ENCODE measurements around the gene MFAP2. TPM values are rescaled to one million over a fixed set of nuclear protein-coding genes. Genes with fewer than 3 reads are reported as not detected.

Gene MFAP2
- total RNA-seq, 1 experiment from 2014 or later: 141 TPM

GRCh38 chr1:17021896-17022295 is 41.5 kb upstream of the MFAP2 start:
- DNase-seq (ENCODE audit: low spot score): no peak
- Mint-ChIP-seq H3K27ac (no peak overlapping the region), H3K27me3 (ENCODE audit: low read depth) (no peaks in the 10 kb centered on the region), H3K9me3 (no peaks in the 10 kb centered on the region), H3K4me3 (no peak overlapping the region), H3K36me3 (peaks cover 72% of the 10 kb centered on the region), H3K4me1 (no peaks in the 10 kb centered on the region)
- no peak for TF ChIP-seq GABPB1 (CRISPR knock-in tag; IDR thresholded peaks at IDR 0.05)
- TF ChIP-seq EMX1 (CRISPR knock-in tag; IDR thresholded peaks at IDR 0.05): no peak
- TF ChIP-seq KAT7 (CRISPR knock-in tag; IDR thresholded peaks at IDR 0.05; ENCODE audit: borderline replicate concordance): no peak
- no peak for TF ChIP-seq MYBL2 (CRISPR knock-in tag; IDR thresholded peaks at IDR 0.05)
- no peak for TF ChIP-seq FOXK1 (CRISPR knock-in tag; IDR thresholded peaks at IDR 0.05)
- no peak for TF ChIP-seq RORB (CRISPR knock-in tag; IDR thresholded peaks at IDR 0.05)
- TF ChIP-seq CBFB (CRISPR knock-in tag; IDR thresholded peaks at IDR 0.05; ENCODE audit: low read depth): no peak
- TF ChIP-seq ETV6 (CRISPR knock-in tag; IDR thresholded peaks at IDR 0.05): no peak
- TF ChIP-seq GRHL2 (CRISPR knock-in tag; IDR thresholded peaks at IDR 0.05; ENCODE audit: insufficient replicate concordance, severe bottlenecking): no peak
- no peak for TF ChIP-seq ZNF263 (CRISPR knock-in tag; IDR thresholded peaks at IDR 0.05; ENCODE audit: low read depth)
- no peak for TF ChIP-seq OVOL2 (CRISPR knock-in tag; IDR thresholded peaks at IDR 0.05; ENCODE audit: borderline replicate concordance)
- TF ChIP-seq RELA (CRISPR knock-in tag; IDR thresholded peaks at IDR 0.05; ENCODE audit: borderline replicate concordance): no peak
- POLR2A ChIA-PET: interaction anchor here (1.0 kb wide), 1 partner anchor 15 kb away, joined by 3 read pairs; no protein-coding TSS in a partner anchor
- CTCF ChIA-PET: interaction anchor here (1.7 to 3.2 kb wide), 2 partner anchors 35 to 70 kb away, joined by 4 to 14 read pairs; no protein-coding TSS in a partner anchor
- no peak for ATAC-seq

GRCh38 chr1:17020502-17020901 is 40.1 kb upstream of the MFAP2 start:
- Mint-ChIP-seq H3K27ac (no peak overlapping the region), H3K4me3 (no peak overlapping the region), H3K36me3 (peaks cover 69% of the 10 kb centered on the region), H3K27me3 (ENCODE audit: low read depth) (no peaks in the 10 kb centered on the region), H3K4me1 (peaks cover 10% of the 10 kb centered on the region), H3K9me3 (no peaks in the 10 kb centered on the region)
- CTCF ChIA-PET: interaction anchor here (1.1 kb wide), 1 partner anchor 34 kb away, joined by 3 read pairs; no protein-coding TSS in a partner anchor
- DNase-seq (ENCODE audit: low spot score) (no peak), ATAC-seq (no peak)
- no peak for TF ChIP-seq E2F1 (CRISPR knock-in tag; IDR thresholded peaks at IDR 0.05)
- TF ChIP-seq JAZF1 (CRISPR knock-in tag; IDR thresholded peaks at IDR 0.05): no peak
- no peak for TF ChIP-seq ATF2 (CRISPR knock-in tag; IDR thresholded peaks at IDR 0.05; ENCODE audit: borderline replicate concordance, low read depth)
- TF ChIP-seq ZNF671 (CRISPR knock-in tag; IDR thresholded peaks at IDR 0.05): no peak
- TF ChIP-seq ZNF532 (CRISPR knock-in tag; IDR thresholded peaks at IDR 0.05; ENCODE audit: borderline replicate concordance): no peak
- no peak for TF ChIP-seq FOXP1 (CRISPR knock-in tag; IDR thresholded peaks at IDR 0.05; ENCODE audit: borderline replicate concordance)
- TF ChIP-seq E2F5 (CRISPR knock-in tag; IDR thresholded peaks at IDR 0.05): no peak
- no peak for TF ChIP-seq MYBL2 (CRISPR knock-in tag; IDR thresholded peaks at IDR 0.05)
- TF ChIP-seq HMGA2 (CRISPR knock-in tag; IDR thresholded peaks at IDR 0.05): no peak
- no peak for TF ChIP-seq NR3C1 (CRISPR knock-in tag; conservative IDR thresholded peaks at IDR 0.05; ENCODE audit: low read depth)
- TF ChIP-seq ZNF416 (CRISPR knock-in tag; IDR thresholded peaks at IDR 0.05): no peak
- no peak for TF ChIP-seq SP1 (CRISPR knock-in tag; conservative IDR thresholded peaks at IDR 0.05)
- POLR2A ChIA-PET: no interaction called here
